Measurements from ENCODE around the gene C8B.

Gene C8B

GRCh38 chr1:56965916-56966697, at the start of gene C8B:
C8B (minus strand) TSS chr1:56966015; CDS start chr1:56965948, 67 bp downstream.
- Histone ChIP-seq H3K27ac (no peak within 1 kb of the TSS), H4K20me1 (no peaks in the 10 kb centered on the region), H3K4me1 (no peaks in the 10 kb centered on the region), H3K9ac (no peak within 1 kb of the TSS), H3K4me3 (no peak within 1 kb of the TSS), H3K4me2 (no peak within 1 kb of the TSS), H3K9me3 (replicated peaks in 1 of 11) (peaks cover 0 to 10% (median 4%) of the 10 kb centered on the region in 11 experiments; a peak in 4 of 22 replicates), H3K27me3 (no peaks in the 10 kb centered on the region), H3K36me3 (no peaks in the 10 kb centered on the region)
- no peak for TF ChIP-seq Cebpa-rat (IDR thresholded peaks at IDR 0.05)

GRCh38 chr1:57015071-57015470, 49.3 kb upstream of the C8B start:
- no peak for TF ChIP-seq Cebpa-rat (IDR thresholded peaks at IDR 0.05)
- no peaks in the 10 kb centered on the region for H3K27me3 ChIP-seq
- H3K9me3 ChIP-seq (replicated peaks in 1 of 11), result peaks cover 0 to 14% (median 0%) of the 10 kb centered on the region in 11 experiments; a peak in 3 of 22 replicates
- no peak overlapping the region for H3K9ac ChIP-seq
- no peak overlapping the region for H3K4me2 ChIP-seq
- no peak overlapping the region for H3K4me3 ChIP-seq
- H3K36me3 ChIP-seq, result peaks cover 0 to 37% (median 9%) of the 10 kb centered on the region in 11 experiments; a peak in 10 of 22 replicates
- H4K20me1 ChIP-seq, result no peaks in the 10 kb centered on the region
- no peaks in the 10 kb centered on the region for H3K4me1 ChIP-seq
- H3K27ac ChIP-seq, result no peak overlapping the region

- H3K9me3 ChIP-seq (replicated peaks in 1 of 11), result peaks cover 0 to 14% (median 0%) of the 10 kb centered on the region in 11 experiments; a peak in 3 of 22 replicates
- TF ChIP-seq Cebpa-rat (IDR thresholded peaks at IDR 0.05), result no peak
- H3K27ac ChIP-seq, result no peak overlapping the region
- H3K27me3 ChIP-seq, result no peaks in the 10 kb centered on the region
- no peak overlapping the region for H3K4me3 ChIP-seq
- H3K36me3 ChIP-seq, result peaks cover 0 to 51% (median 15%) of the 10 kb centered on the region in 11 experiments; a peak in 11 of 22 replicates
- H3K4me2 ChIP-seq, result no peak overlapping the region
- no peaks in the 10 kb centered on the region for H4K20me1 ChIP-seq
- no peaks in the 10 kb centered on the region for H3K4me1 ChIP-seq
- no peak overlapping the region for H3K9ac ChIP-seq
Measured at GRCh38 chr1:57013522-57013921, 47.7 kb upstream of the C8B start.

GRCh38 chr1:57012315-57012714, 46.5 kb upstream of the C8B start:
- no peak overlapping the region for H3K4me2 ChIP-seq
- no peak for TF ChIP-seq Cebpa-rat (IDR thresholded peaks at IDR 0.05)
- H3K9ac ChIP-seq, result no peak overlapping the region
- no peaks in the 10 kb centered on the region for H3K27me3 ChIP-seq
- no peaks in the 10 kb centered on the region for H3K4me1 ChIP-seq
- H4K20me1 ChIP-seq, result no peaks in the 10 kb centered on the region
- H3K27ac ChIP-seq, result no peak overlapping the region
- no peak overlapping the region for H3K4me3 ChIP-seq
- H3K9me3 ChIP-seq (replicated peaks in 1 of 11), result peaks cover 0 to 10% (median 0%) of the 10 kb centered on the region in 11 experiments; a peak in 3 of 22 replicates
- H3K36me3 ChIP-seq, result peaks cover 0 to 50% (median 15%) of the 10 kb centered on the region in 11 experiments; a peak in 11 of 22 replicates

GRCh38 chr1:57010511-57010910, 44.7 kb upstream of the C8B start:
- H3K27me3 ChIP-seq, result no peaks in the 10 kb centered on the region
- H3K9ac ChIP-seq, result no peak overlapping the region
- TF ChIP-seq Cebpa-rat (IDR thresholded peaks at IDR 0.05), result no peak

GRCh38 chr1:57007948-57008347, 42.1 kb upstream of the C8B start:
- peaks cover 0 to 32% (median 9%) of the 10 kb centered on the region in 11 experiments; a peak in 10 of 22 replicates for H3K36me3 ChIP-seq
- H3K4me2 ChIP-seq, result no peak overlapping the region
- no peak overlapping the region for H3K9ac ChIP-seq
- no peaks in the 10 kb centered on the region for H3K27me3 ChIP-seq
- H3K9me3 ChIP-seq (replicated peaks in 1 of 11), result no peaks in the 10 kb centered on the region; a peak in 1 of 22 replicates
- H4K20me1 ChIP-seq, result no peaks in the 10 kb centered on the region
- no peak overlapping the region for H3K4me3 ChIP-seq
- no peak overlapping the region for H3K27ac ChIP-seq
- peaks cover 0 to 20% (median 9%) of the 10 kb centered on the region in 10 experiments; a peak in 10 of 20 replicates for H3K4me1 ChIP-seq
- no peak for TF ChIP-seq Cebpa-rat (IDR thresholded peaks at IDR 0.05)

More at GRCh38 chr1:57010511-57010910, 44.7 kb upstream of the C8B start:
- Histone ChIP-seq H3K4me2 (no peak overlapping the region), H3K27ac (no peak overlapping the region), H3K36me3 (peaks cover 0 to 40% (median 15%) of the 10 kb centered on the region in 11 experiments; a peak in 11 of 22 replicates), H3K4me1 (peaks cover 0 to 11% (median 4%) of the 10 kb centered on the region in 10 experiments; a peak in 10 of 20 replicates), H4K20me1 (no peaks in the 10 kb centered on the region), H3K9me3 (replicated peaks in 1 of 11) (peaks cover 0 to 4% (median 0%) of the 10 kb centered on the region in 11 experiments; a peak in 2 of 22 replicates), H3K4me3 (no peak overlapping the region)

- Histone ChIP-seq H3K27me3 (no peaks in the 10 kb centered on the region), H3K27ac (no peak overlapping the region), H3K36me3 (peaks cover 0 to 36% (median 9%) of the 10 kb centered on the region in 11 experiments; a peak in 10 of 22 replicates), H3K9me3 (replicated peaks in 1 of 11) (no peaks in the 10 kb centered on the region; a peak in 1 of 22 replicates), H3K4me2 (no peak overlapping the region), H3K4me3 (no peak overlapping the region), H3K9ac (no peak overlapping the region), H4K20me1 (no peaks in the 10 kb centered on the region), H3K4me1 (peaks cover 0 to 20% (median 9%) of the 10 kb centered on the region in 10 experiments; a peak in 10 of 20 replicates)
- no peak for TF ChIP-seq Cebpa-rat (IDR thresholded peaks at IDR 0.05)
Measured at GRCh38 chr1:57007472-57007871, 41.7 kb upstream of the C8B start.

GRCh38 chr1:57003398-57004139, 37.8 kb upstream of the C8B start:
- Histone ChIP-seq H3K4me1 (peaks cover 0 to 21% (median 9%) of the 10 kb centered on the region in 10 experiments; a peak in 10 of 20 replicates), H3K36me3 (peaks cover 0 to 27% (median 10%) of the 10 kb centered on the region in 11 experiments; a peak in 8 of 22 replicates), H3K4me3 (no peak overlapping the region), H4K20me1 (no peaks in the 10 kb centered on the region), H3K27ac (no peak overlapping the region), H3K9me3 (replicated peaks in 1 of 11) (no peaks in the 10 kb centered on the region), H3K4me2 (no peak overlapping the region), H3K9ac (no peak overlapping the region), H3K27me3 (no peaks in the 10 kb centered on the region)
- TF ChIP-seq Cebpa-rat (IDR thresholded peaks at IDR 0.05), result no peak
